ENCODE data around the gene LDLRAD3. TPM values are rescaled to one million over a fixed set of nuclear protein-coding genes. Genes with fewer than 3 reads are reported as not detected.

Gene LDLRAD3
- total RNA-seq, 1 experiment from 2014 or later = 55.7 TPM

DNA sequence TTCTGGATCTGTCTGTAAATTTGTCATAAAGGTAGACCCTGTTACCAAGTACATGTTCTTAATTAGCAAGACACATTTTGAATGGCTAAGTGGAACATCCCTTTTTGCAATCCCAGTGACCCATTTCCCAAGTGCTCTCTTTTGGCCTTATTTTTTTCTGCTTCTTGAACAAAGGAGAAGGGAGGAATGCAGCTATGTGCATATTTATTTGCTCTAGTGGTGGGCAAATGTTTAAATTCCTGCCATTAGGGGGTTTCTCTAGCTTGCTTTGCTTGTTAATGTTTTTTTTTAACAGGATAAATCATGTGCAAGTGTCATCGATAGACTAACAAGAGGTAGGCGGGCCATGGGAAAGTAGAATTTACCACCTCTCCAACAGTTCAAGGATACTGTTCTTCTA, 209.7 kb downstream of the LDLRAD3 start:
- CTCF ChIA-PET = interaction anchor here (0.6 to 1.3 kb wide), 2 partner anchors 304 to 331 kb away, joined by 4 to 5 read pairs; no protein-coding TSS in a partner anchor
- intact Hi-C loops (cut with micrococcal nuclease) = no loop called here

DNA sequence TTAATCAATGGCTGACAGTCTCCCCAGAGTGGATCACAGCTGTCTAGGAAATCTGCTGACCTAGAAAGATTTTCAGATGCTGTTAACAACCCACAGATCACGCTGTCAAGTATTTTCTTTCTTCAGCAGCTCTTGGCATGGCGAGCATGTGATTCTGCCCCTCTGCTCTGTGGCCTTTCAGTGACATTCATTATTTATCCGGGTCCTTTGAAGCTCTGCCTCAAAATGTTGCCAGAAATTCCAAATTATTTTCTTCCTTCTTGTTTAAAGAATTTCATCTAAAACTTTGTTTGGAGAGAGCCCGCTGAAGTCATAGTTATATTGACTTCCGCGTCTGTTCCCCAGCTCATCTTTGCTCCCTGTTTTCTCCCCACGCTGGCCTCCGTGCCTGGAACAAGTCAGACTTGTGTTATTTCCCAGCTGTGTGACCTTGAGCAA, 211.3 kb downstream of the LDLRAD3 start:
- TF ChIP-seq, protein P1, sequence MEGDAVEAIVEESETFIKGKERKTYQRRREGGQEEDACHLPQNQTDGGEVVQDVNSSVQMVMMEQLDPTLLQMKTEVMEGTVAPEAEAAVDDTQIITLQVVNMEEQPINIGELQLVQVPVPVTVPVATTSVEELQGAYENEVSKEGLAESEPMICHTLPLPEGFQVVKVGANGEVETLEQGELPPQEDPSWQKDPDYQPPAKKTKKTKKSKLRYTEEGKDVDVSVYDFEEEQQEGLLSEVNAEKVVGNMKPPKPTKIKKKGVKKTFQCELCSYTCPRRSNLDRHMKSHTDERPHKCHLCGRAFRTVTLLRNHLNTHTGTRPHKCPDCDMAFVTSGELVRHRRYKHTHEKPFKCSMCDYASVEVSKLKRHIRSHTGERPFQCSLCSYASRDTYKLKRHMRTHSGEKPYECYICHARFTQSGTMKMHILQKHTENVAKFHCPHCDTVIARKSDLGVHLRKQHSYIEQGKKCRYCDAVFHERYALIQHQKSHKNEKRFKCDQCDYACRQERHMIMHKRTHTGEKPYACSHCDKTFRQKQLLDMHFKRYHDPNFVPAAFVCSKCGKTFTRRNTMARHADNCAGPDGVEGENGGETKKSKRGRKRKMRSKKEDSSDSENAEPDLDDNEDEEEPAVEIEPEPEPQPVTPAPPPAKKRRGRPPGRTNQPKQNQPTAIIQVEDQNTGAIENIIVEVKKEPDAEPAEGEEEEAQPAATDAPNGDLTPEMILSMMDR (IDR thresholded peaks at IDR 0.05; ENCODE audit: unreplicated experiment) = no peak
- H3K4me3 Mint-ChIP-seq (ENCODE audit: unreplicated experiment) = no peak overlapping the region
- DNase-seq (ENCODE audit: unreplicated experiment) = no peak
- no peaks in the 10 kb centered on the region for H3K27me3 Mint-ChIP-seq (ENCODE audit: insufficient read depth, unreplicated experiment)
- CTCF ChIA-PET = interaction anchor here (0.6 to 1.0 kb wide), 3 partner anchors 9 to 536 kb away, joined by 3 to 5 read pairs (median 4); no protein-coding TSS in a partner anchor
- peaks cover 19% of the 10 kb centered on the region for H3K36me3 Mint-ChIP-seq (ENCODE audit: insufficient read depth, unreplicated experiment)
- intact Hi-C loops (cut with micrococcal nuclease) = no loop called here
- H3K9me3 Mint-ChIP-seq (ENCODE audit: unreplicated experiment) = no peaks in the 10 kb centered on the region
- peaks cover 50% of the 10 kb centered on the region for H3K4me1 Mint-ChIP-seq (ENCODE audit: insufficient read depth, unreplicated experiment)
- BruUV-seq (replicated peaks) = no TSS peak
- POLR2A ChIA-PET = interaction anchor here (1.3 kb wide), 1 partner anchor 100 kb away, joined by 3 read pairs; no protein-coding TSS in a partner anchor
- H3K27ac Mint-ChIP-seq (ENCODE audit: low read depth, unreplicated experiment) = peak overlapping the region; percentile 76

More for the DNA sequence above, 209.7 kb downstream of the LDLRAD3 start:
- no peak for DNase-seq (ENCODE audit: unreplicated experiment)
- POLR2A ChIA-PET = no interaction called here
- Mint-ChIP-seq H3K27me3 (ENCODE audit: insufficient read depth, unreplicated experiment) (no peaks in the 10 kb centered on the region), H3K27ac (ENCODE audit: low read depth, unreplicated experiment) (no peak overlapping the region), H3K9me3 (ENCODE audit: unreplicated experiment) (no peaks in the 10 kb centered on the region), H3K4me3 (ENCODE audit: unreplicated experiment) (no peak overlapping the region), H3K36me3 (ENCODE audit: insufficient read depth, unreplicated experiment) (peaks cover 11% of the 10 kb centered on the region), H3K4me1 (ENCODE audit: insufficient read depth, unreplicated experiment) (peaks cover 62% of the 10 kb centered on the region)
- TF ChIP-seq, protein P1 (IDR thresholded peaks at IDR 0.05; ENCODE audit: unreplicated experiment) = no peak
- no TSS peak for BruUV-seq (replicated peaks)

DNA sequence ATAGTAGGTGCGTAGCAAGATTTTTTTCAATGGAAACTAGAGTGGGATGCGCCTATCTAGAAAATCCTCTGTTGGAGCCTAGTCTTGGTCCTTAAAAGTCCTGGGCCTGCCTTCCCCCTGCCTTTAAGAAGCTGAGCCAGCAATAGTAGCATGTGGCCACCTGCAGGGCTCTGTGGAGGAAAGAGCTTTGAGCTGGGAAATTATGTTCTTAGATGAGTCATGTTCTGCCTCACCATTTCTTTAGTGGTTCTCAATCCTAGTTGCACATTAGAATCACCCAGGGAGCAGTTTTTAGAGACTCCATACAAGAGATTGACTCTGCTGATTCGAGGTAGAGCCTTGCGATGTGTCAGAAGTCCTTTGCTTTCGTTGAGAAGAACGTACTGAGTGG, 211.9 kb downstream of the LDLRAD3 start:
- CTCF ChIA-PET = interaction anchor here (0.6 to 1.4 kb wide), 7 partner anchors 31 to 337 kb away, joined by 3 to 5 read pairs (median 4); partner anchors contain the start of gene COMMD9
- TF ChIP-seq, protein P1 (IDR thresholded peaks at IDR 0.05; ENCODE audit: unreplicated experiment) = no peak
- H3K4me3 Mint-ChIP-seq (ENCODE audit: unreplicated experiment) = no peak overlapping the region
- POLR2A ChIA-PET = interaction anchor here (1.3 kb wide), 1 partner anchor 99 kb away, joined by 3 read pairs; no protein-coding TSS in a partner anchor
- intact Hi-C loops (cut with micrococcal nuclease) = no loop called here
- peak; percentile 49 for DNase-seq (ENCODE audit: unreplicated experiment)
- peaks cover 19% of the 10 kb centered on the region for H3K36me3 Mint-ChIP-seq (ENCODE audit: insufficient read depth, unreplicated experiment)
- H3K9me3 Mint-ChIP-seq (ENCODE audit: unreplicated experiment) = no peaks in the 10 kb centered on the region
- H3K4me1 Mint-ChIP-seq (ENCODE audit: insufficient read depth, unreplicated experiment) = peaks cover 48% of the 10 kb centered on the region
- no peak overlapping the region for H3K27ac Mint-ChIP-seq (ENCODE audit: low read depth, unreplicated experiment)
- no peaks in the 10 kb centered on the region for H3K27me3 Mint-ChIP-seq (ENCODE audit: insufficient read depth, unreplicated experiment)
- no TSS peak for BruUV-seq (replicated peaks)

DNA sequence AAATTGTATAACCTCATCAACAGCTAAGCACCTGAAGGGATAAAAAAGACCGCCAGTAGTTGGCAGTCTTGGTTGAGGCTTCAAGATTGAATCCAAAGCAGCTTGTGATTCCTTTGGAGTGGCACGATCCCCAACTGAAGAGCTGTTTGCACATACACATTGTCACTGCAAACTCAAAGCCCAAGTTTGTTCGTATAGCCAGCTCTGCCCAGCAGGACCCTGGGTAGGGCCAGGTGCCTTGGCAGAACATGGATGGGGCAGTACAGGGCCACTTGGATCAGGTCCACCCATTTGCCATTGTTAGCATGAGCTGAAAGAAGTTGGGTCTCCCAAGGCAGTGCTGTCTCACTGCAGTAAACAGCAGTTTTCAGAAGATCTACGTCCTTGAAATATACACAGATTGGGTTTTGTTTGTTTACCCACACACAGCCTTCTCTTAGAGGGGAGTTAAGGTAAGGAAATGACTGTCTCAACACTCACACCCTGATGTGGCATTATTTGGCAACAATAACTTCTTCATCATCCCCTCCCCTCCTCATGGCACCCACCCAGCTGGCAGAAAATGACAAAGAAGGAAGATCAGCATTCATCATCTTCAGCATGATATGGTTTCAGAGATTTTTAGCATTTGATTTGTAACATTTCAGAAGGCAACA, 212.4 kb downstream of the LDLRAD3 start:
- ChIA-PET POLR2A (interaction anchor here (0.8 to 1.3 kb wide), 4 partner anchors 10 to 535 kb away, joined by 3 to 4 read pairs (median 3); no protein-coding TSS in a partner anchor), CTCF (interaction anchor here (0.6 to 1.4 kb wide), 8 partner anchors 30 to 445 kb away, joined by 3 to 5 read pairs (median 4); partner anchors contain the start of gene COMMD9)
- H3K9me3 Mint-ChIP-seq (ENCODE audit: unreplicated experiment) = no peaks in the 10 kb centered on the region
- no TSS peak for BruUV-seq (replicated peaks)
- peak; percentile 83 for DNase-seq (ENCODE audit: unreplicated experiment)
- no peak overlapping the region for H3K4me3 Mint-ChIP-seq (ENCODE audit: unreplicated experiment)
- TF ChIP-seq, protein P1 (IDR thresholded peaks at IDR 0.05; ENCODE audit: unreplicated experiment) = no peak
- peaks cover 19% of the 10 kb centered on the region for H3K36me3 Mint-ChIP-seq (ENCODE audit: insufficient read depth, unreplicated experiment)
- peaks cover 45% of the 10 kb centered on the region for H3K4me1 Mint-ChIP-seq (ENCODE audit: insufficient read depth, unreplicated experiment)
- intact Hi-C loops (cut with micrococcal nuclease) = no loop called here
- no peaks in the 10 kb centered on the region for H3K27me3 Mint-ChIP-seq (ENCODE audit: insufficient read depth, unreplicated experiment)
- H3K27ac Mint-ChIP-seq (ENCODE audit: low read depth, unreplicated experiment) = peak overlapping the region; percentile 78
